Panc1 (cell line): ENCODE results near the gene PARD3.

ENCODE experiments used
- POLR2AphosphoS5 ChIP-seq: IDR thresholded peaks from 2 replicates; pipeline ENCODE4 v1.6.1; 2012; ENCODE audit warnings: mild to moderate bottlenecking, low read depth, low read length, moderate library complexity
- TF ChIP-seq, protein P1 (sequence below): fragments of 450-650 bp; IDR thresholded peaks from 2 replicates; pipeline ENCODE4 v1.5.1; 2017; ENCODE audit warnings: mild to moderate bottlenecking

DNA sequence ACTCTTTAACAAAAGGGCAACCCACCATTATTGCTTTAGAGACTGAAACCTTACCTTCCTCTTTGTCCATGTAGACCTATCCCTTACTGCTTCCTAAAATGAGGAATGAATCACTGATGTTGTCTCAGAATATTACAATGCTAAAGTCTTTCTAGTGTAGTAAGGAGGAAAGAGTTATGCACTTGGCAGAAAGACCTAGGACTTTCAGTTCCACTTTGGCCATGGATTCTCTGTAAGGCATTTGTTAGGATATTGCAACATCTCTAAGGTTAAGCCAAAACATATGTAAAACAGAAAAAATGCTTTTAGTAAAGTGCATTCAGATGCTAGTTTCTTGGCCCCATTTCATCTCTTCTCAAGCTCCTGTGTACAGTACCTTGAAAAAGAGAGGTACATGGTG lies 230.9 kb downstream of the PARD3 start:
- TF ChIP-seq POLR2AphosphoS5, result no peak
- TF ChIP-seq, protein P1, sequence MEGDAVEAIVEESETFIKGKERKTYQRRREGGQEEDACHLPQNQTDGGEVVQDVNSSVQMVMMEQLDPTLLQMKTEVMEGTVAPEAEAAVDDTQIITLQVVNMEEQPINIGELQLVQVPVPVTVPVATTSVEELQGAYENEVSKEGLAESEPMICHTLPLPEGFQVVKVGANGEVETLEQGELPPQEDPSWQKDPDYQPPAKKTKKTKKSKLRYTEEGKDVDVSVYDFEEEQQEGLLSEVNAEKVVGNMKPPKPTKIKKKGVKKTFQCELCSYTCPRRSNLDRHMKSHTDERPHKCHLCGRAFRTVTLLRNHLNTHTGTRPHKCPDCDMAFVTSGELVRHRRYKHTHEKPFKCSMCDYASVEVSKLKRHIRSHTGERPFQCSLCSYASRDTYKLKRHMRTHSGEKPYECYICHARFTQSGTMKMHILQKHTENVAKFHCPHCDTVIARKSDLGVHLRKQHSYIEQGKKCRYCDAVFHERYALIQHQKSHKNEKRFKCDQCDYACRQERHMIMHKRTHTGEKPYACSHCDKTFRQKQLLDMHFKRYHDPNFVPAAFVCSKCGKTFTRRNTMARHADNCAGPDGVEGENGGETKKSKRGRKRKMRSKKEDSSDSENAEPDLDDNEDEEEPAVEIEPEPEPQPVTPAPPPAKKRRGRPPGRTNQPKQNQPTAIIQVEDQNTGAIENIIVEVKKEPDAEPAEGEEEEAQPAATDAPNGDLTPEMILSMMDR, result no peak
